Loucy (cell line): ENCODE measurements around the gene TMEM39A.

Experiments used
- H2AFZ ChIP-seq: fragments of 200-600 bp; sonication (generic); 2 replicates; pipeline ENCODE4 v1.6.0; 2016; ENCODE audit warnings: antibody characterized with exemption, mild to moderate bottlenecking, low read length, moderate library complexity
- H3F3A ChIP-seq: fragments of 200-600 bp; 2 replicates; pipeline ENCODE4 v1.6.0; 2016; ENCODE audit warnings: antibody characterized with exemption, low read depth, mild to moderate bottlenecking
- H3K27me3 ChIP-seq: fragments of 200-600 bp; sonication (generic); 2 replicates; pipeline ENCODE4 v1.6.1; 2014; ENCODE audit warnings: low read length, mild to moderate bottlenecking; ENCODE audit not compliant: insufficient read depth, poor library complexity, severe bottlenecking
- H3K36me3 ChIP-seq: fragments of 200-600 bp; sonication (generic); 2 replicates; pipeline ENCODE4 v1.6.1; 2016; ENCODE audit warnings: low read length; ENCODE audit not compliant: insufficient read depth
- H3K4me1 ChIP-seq: fragments of 200-600 bp; sonication (generic); 2 replicates; pipeline ENCODE4 v1.5.1; 2014; ENCODE audit warnings: low read length, mild to moderate bottlenecking; ENCODE audit not compliant: insufficient read depth, poor library complexity, severe bottlenecking
- H3K4me2 ChIP-seq: fragments of 200-600 bp; sonication (generic); 2 replicates; pipeline ENCODE4 v1.6.0; 2014; ENCODE audit warnings: antibody characterized with exemption, low read length, low read depth, mild to moderate bottlenecking; ENCODE audit not compliant: poor library complexity, severe bottlenecking
- H3K4me3 ChIP-seq: fragments of 200-600 bp; sonication (generic); 2 replicates; pipeline ENCODE4 v1.5.1; 2014; ENCODE audit warnings: low read length, mild to moderate bottlenecking, mixed read lengths; ENCODE audit not compliant: poor library complexity, severe bottlenecking
- H3K79me2 ChIP-seq: fragments of 200-600 bp; sonication (generic); 2 replicates; pipeline ENCODE4 v1.6.1; 2014; ENCODE audit warnings: low read length; ENCODE audit not compliant: insufficient read depth
- H3K9ac ChIP-seq: fragments of 200-600 bp; sonication (generic); 2 replicates; pipeline ENCODE4 v1.6.0; 2014; ENCODE audit warnings: mild to moderate bottlenecking, low read depth, low read length, moderate library complexity; ENCODE audit not compliant: poor library complexity, severe bottlenecking
- H3K9me2 ChIP-seq: fragments of 200-600 bp; sonication (generic); replicated peaks from 2 replicates; pipeline ENCODE4 v1.6.1; 2016; ENCODE audit warnings: low read depth, low read length, mixed read lengths
- H3K9me3 ChIP-seq: fragments of 200-600 bp; sonication (generic); 2 replicates; pipeline ENCODE4 v1.6.1; 2014; ENCODE audit warnings: mild to moderate bottlenecking, antibody characterized with exemption, low read length, low read depth; ENCODE audit not compliant: insufficient read depth
- H4K20me1 ChIP-seq: fragments of 200-600 bp; sonication (generic); 2 replicates; pipeline ENCODE4 v1.6.0; 2014; ENCODE audit warnings: antibody characterized with exemption, low read length, mild to moderate bottlenecking; ENCODE audit not compliant: insufficient read depth, poor library complexity, severe bottlenecking
- EZH2phosphoT487 ChIP-seq: fragments of 200-600 bp; IDR thresholded peaks from 2 replicates; pipeline ENCODE4 v1.6.1; 2018; ENCODE audit warnings: antibody characterized with exemption, mild to moderate bottlenecking, moderate library complexity, borderline replicate concordance
- TF ChIP-seq, protein P1 (sequence below): fragments of 200-600 bp; sonication (generic); conservative IDR thresholded peaks from 2 replicates; pipeline ENCODE4 v1.5.1; 2014; ENCODE audit warnings: mild to moderate bottlenecking, antibody characterized with exemption, low read length

TMEM39A gene

DNA sequence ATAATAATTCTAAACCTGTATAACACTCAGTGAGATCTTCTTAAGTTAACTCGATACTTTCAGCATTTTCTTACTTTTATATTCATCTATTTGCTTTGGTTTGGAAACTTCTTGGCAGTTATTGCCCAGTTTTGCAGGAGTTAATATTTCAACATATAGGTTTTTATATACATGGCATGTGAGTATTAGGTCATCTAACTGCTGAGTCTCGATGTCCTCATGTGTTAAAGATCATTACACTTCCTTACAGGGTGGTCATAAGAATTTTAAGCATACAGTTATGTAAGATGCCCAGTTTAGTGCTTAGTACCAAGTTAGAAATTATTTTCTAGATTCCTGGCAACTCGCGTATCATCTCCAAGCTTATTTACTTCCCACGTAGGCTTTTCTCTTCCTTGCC, 62.9 kb downstream of the TMEM39A start:
- no peaks in the 10 kb centered on the region for H4K20me1 ChIP-seq
- H3K9me3 ChIP-seq = no peaks in the 10 kb centered on the region
- H3K4me1 ChIP-seq = no peaks in the 10 kb centered on the region
- TF ChIP-seq EZH2phosphoT487 = no peak
- TF ChIP-seq, protein P1, sequence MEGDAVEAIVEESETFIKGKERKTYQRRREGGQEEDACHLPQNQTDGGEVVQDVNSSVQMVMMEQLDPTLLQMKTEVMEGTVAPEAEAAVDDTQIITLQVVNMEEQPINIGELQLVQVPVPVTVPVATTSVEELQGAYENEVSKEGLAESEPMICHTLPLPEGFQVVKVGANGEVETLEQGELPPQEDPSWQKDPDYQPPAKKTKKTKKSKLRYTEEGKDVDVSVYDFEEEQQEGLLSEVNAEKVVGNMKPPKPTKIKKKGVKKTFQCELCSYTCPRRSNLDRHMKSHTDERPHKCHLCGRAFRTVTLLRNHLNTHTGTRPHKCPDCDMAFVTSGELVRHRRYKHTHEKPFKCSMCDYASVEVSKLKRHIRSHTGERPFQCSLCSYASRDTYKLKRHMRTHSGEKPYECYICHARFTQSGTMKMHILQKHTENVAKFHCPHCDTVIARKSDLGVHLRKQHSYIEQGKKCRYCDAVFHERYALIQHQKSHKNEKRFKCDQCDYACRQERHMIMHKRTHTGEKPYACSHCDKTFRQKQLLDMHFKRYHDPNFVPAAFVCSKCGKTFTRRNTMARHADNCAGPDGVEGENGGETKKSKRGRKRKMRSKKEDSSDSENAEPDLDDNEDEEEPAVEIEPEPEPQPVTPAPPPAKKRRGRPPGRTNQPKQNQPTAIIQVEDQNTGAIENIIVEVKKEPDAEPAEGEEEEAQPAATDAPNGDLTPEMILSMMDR = no peak
- no peak overlapping the region for H3K9ac ChIP-seq
- no peaks in the 10 kb centered on the region for H3K9me2 ChIP-seq
- no peaks in the 10 kb centered on the region for H3K79me2 ChIP-seq
- H3K4me2 ChIP-seq = no peak overlapping the region
- no peaks in the 10 kb centered on the region for H3F3A ChIP-seq
- H2AFZ ChIP-seq = no peak overlapping the region
- H3K36me3 ChIP-seq = no peaks in the 10 kb centered on the region
- H3K4me3 ChIP-seq = no peak overlapping the region
- H3K27me3 ChIP-seq = no peaks in the 10 kb centered on the region

DNA sequence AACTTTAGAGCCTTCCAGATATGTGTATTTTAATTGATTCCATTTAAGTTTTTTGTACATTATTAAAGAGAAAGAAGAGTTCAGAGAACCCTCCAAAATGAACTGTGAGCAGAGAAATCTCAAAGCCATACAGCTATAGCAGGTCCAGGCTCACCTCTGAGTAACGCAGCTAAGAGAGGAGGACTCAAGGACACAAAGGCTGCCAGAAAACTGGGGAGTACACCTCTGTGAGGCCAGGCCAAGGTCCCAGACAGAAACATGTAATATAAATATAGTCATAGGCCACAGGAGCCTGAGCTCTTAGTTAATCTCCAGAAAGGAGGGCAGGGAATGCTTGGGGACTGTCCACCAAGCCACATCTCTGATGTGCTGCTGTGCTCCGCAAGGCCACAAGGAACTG, 66.5 kb downstream of the TMEM39A start:
- Histone ChIP-seq H3K4me2 (no peak overlapping the region), H3K27me3 (no peaks in the 10 kb centered on the region), H3K36me3 (no peaks in the 10 kb centered on the region), H3K4me1 (no peaks in the 10 kb centered on the region), H3K9me3 (no peaks in the 10 kb centered on the region), H3K9me2 (no peaks in the 10 kb centered on the region), H4K20me1 (no peaks in the 10 kb centered on the region), H2AFZ (no peak overlapping the region), H3K9ac (no peak overlapping the region), H3F3A (no peaks in the 10 kb centered on the region), H3K4me3 (no peak overlapping the region), H3K79me2 (no peaks in the 10 kb centered on the region)
- TF ChIP-seq EZH2phosphoT487 = no peak
- TF ChIP-seq, protein P1 = no peak

DNA sequence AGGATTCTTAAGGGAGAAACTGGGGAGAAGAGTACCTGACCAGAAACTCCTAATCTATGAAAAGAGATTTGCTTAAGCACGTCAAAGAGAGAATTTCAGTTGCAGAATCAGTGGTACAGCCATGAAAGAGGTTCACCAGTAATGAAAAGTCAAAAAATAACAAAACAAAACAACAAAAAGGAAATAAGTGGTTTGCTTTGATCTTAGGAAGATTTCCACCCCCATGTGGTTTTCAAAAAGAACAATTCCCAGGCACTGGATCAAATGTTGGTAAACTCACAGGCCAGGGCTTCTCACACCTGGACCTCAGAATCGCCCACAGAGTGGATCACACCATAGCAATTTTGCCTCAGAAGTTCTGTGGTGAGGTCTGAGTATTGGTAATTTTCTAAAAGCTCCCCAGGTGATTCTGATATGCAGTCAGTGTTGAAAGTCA, 67.5 kb downstream of the TMEM39A start:
- H3K27me3 ChIP-seq = no peaks in the 10 kb centered on the region
- H3F3A ChIP-seq = no peaks in the 10 kb centered on the region
- no peak overlapping the region for H3K4me3 ChIP-seq
- no peaks in the 10 kb centered on the region for H4K20me1 ChIP-seq
- no peaks in the 10 kb centered on the region for H3K36me3 ChIP-seq
- H3K4me2 ChIP-seq = no peak overlapping the region
- H3K4me1 ChIP-seq = no peaks in the 10 kb centered on the region
- no peaks in the 10 kb centered on the region for H3K9me3 ChIP-seq
- H3K79me2 ChIP-seq = no peaks in the 10 kb centered on the region
- no peak for TF ChIP-seq EZH2phosphoT487
- TF ChIP-seq, protein P1 = no peak
- no peak overlapping the region for H2AFZ ChIP-seq
- H3K9me2 ChIP-seq = no peaks in the 10 kb centered on the region
- no peak overlapping the region for H3K9ac ChIP-seq
